SK-N-SH (cell line): ENCODE data around the gene AP5M1. TPM values are rescaled to one million over a fixed set of nuclear protein-coding genes. Genes with fewer than 3 reads are reported as not detected.

Source experiments
- CTCF ChIA-PET: fragments of 300-600, 350-600 bp; formaldehyde crosslinking; extraction: SDS; loops from one replicate; lab custom pipeline; 2021; lab: Yijun Ruan, JAX
- POLR2A ChIA-PET: fragments of 350-600 bp; sonication (Branson Sonifier 250); formaldehyde crosslinking; extraction: SDS; loops from one replicate; lab custom pipeline; 2020; ENCODE audit warnings: antibody characterized with exemption, inconsistent platforms; lab: Yijun Ruan, JAX
- DNase-seq: peaks from one replicate; pipeline ENCODE4 v3.0.0; 2012
- H2AFZ ChIP-seq: fragments of 200-600 bp; sonication (generic); 2 replicates; pipeline ENCODE4 v1.8.1; 2016; ENCODE audit warnings: antibody characterized with exemption, mild to moderate bottlenecking, low read depth
- H3F3A ChIP-seq: fragments of 200-600 bp; sonication (generic); replicated peaks from 2 replicates; pipeline ENCODE3; 2016; ENCODE audit warnings: antibody characterized with exemption, mild to moderate bottlenecking; ENCODE audit not compliant: insufficient read depth
- H3K27ac ChIP-seq, 2 experiments: fragments of 200-500 bp in 1 of 2; fragments of 200-600 bp in 1 of 2; sonication (Bioruptor generic) in 1 of 2; sonication (generic), shearing (Covaris generic) in 1 of 2; 2 replicates each; pipeline versions ENCODE4 v1.5.1 to v1.6.1; 2014 to 2016; ENCODE audit warnings: low read depth in 2 of 2, inconsistent platforms in 1 of 2, low read length in 1 of 2, mild to moderate bottlenecking in 1 of 2, mixed read lengths in 1 of 2
- H3K27me3 ChIP-seq: fragments of 200-600 bp; sonication (generic), shearing (Covaris generic); 2 replicates; pipeline ENCODE4 v1.6.1; 2016; ENCODE audit warnings: mixed run types; ENCODE audit not compliant: insufficient read depth
- H3K36me3 ChIP-seq, 2 experiments: fragments of 200-500 bp in 1 of 2; fragments of 200-600 bp in 1 of 2; sonication (Bioruptor generic) in 1 of 2; sonication (generic) in 1 of 2; replicated peaks in 1 of 2; 2 replicates each; pipeline versions ENCODE3 to v1.5.1; 2014 to 2016; ENCODE audit warnings: low read length in 1 of 2, mild to moderate bottlenecking in 1 of 2; ENCODE audit not compliant: insufficient read depth in 2 of 2, control insufficient read depth in 1 of 2
- H3K4me1 ChIP-seq, 2 experiments: fragments of 200-500 bp in 1 of 2; fragments of 200-600 bp in 1 of 2; sonication (Bioruptor generic) in 1 of 2; sonication (generic), shearing (Covaris generic) in 1 of 2; 2 replicates each; pipeline versions ENCODE4 v1.5.1 to v1.6.1; 2014 to 2016; ENCODE audit warnings: low read depth in 1 of 2, low read length in 1 of 2, mixed run types in 1 of 2; ENCODE audit not compliant: insufficient read depth in 2 of 2, control insufficient read depth in 1 of 2
- H3K4me2 ChIP-seq: fragments of 200-600 bp; sonication (generic), shearing (Covaris generic); 2 replicates; pipeline ENCODE4 v1.6.1; 2017; ENCODE audit warnings: mixed run types
- H3K4me3 ChIP-seq, 2 experiments: fragments of 200-500 bp in 1 of 2; fragments of 200-600 bp in 1 of 2; sonication (Bioruptor generic) in 1 of 2; sonication (generic), shearing (Covaris generic) in 1 of 2; 2 replicates each; pipeline versions ENCODE4 v1.5.1 to v1.8.1; 2014 to 2016; ENCODE audit warnings: low read depth in 2 of 2, inconsistent platforms in 1 of 2, low read length in 1 of 2, mild to moderate bottlenecking in 1 of 2, mixed read lengths in 1 of 2, moderate library complexity in 1 of 2
- H3K79me2 ChIP-seq: fragments of 200-600 bp; sonication (generic); 2 replicates; pipeline ENCODE4 v1.8.1; 2017; ENCODE audit warnings: mild to moderate bottlenecking; ENCODE audit not compliant: insufficient read depth
- H3K9ac ChIP-seq: fragments of 200-600 bp; sonication (generic); 2 replicates; pipeline ENCODE4 v1.6.1; 2017; ENCODE audit warnings: mixed run types
- H3K9me2 ChIP-seq: fragments of 200-600 bp; sonication (generic); 2 replicates; pipeline ENCODE4 v1.6.1; 2017; ENCODE audit warnings: mixed run types
- H3K9me3 ChIP-seq: fragments of 200-600 bp; sonication (generic); 2 replicates; pipeline ENCODE4 v1.6.1; 2017; ENCODE audit warnings: mixed run types, mild to moderate bottlenecking, moderate library complexity
- H4K20me1 ChIP-seq: fragments of 200-600 bp; sonication (generic); 2 replicates; pipeline ENCODE4 v1.6.1; 2017; ENCODE audit warnings: mild to moderate bottlenecking, mixed run types; ENCODE audit not compliant: insufficient read depth
- CHD2 ChIP-seq: fragments of 150-350 bp; IDR thresholded peaks from 2 replicates; pipeline ENCODE4 v1.6.1; 2018; ENCODE audit warnings: low read length; ENCODE audit not compliant: partially characterized antibody
- ELF1 ChIP-seq: IDR thresholded peaks from 2 replicates; pipeline ENCODE4 v1.4.0; 2012
- EZH2phosphoT487 ChIP-seq: fragments of 200-600 bp; sonication (generic); IDR thresholded peaks from 2 replicates; pipeline ENCODE4 v1.6.1; 2017; ENCODE audit warnings: low read depth, mixed run types, mild to moderate bottlenecking, antibody characterized with exemption, moderate library complexity, borderline replicate concordance
- GABPA ChIP-seq: IDR thresholded peaks from 2 replicates; pipeline ENCODE4 v1.4.0; 2012; ENCODE audit warnings: low read depth, mild to moderate bottlenecking
- MEF2A ChIP-seq: IDR thresholded peaks from 2 replicates; pipeline ENCODE4 v1.4.0; 2012; ENCODE audit warnings: low read depth, borderline replicate concordance
- MXI1 ChIP-seq: IDR thresholded peaks from 2 replicates; pipeline ENCODE4 v1.6.1; 2012; ENCODE audit warnings: mild to moderate bottlenecking, low read depth, low read length, improper control_type of control experiment
- RAD21 ChIP-seq: IDR thresholded peaks from 2 replicates; pipeline ENCODE4 v1.6.1; 2012; ENCODE audit warnings: mild to moderate bottlenecking, low read length
- RFX5 ChIP-seq: IDR thresholded peaks from 2 replicates; pipeline ENCODE4 v1.6.1; 2012; ENCODE audit warnings: mild to moderate bottlenecking, improper control_type of control experiment, low read length
- SIN3A ChIP-seq: IDR thresholded peaks from 2 replicates; pipeline ENCODE4 v1.6.1; 2012; ENCODE audit warnings: low read depth, mild to moderate bottlenecking, low read length, moderate library complexity, borderline replicate concordance
- TEAD4 ChIP-seq: IDR thresholded peaks from 2 replicates; pipeline ENCODE4 v1.4.0; 2012; ENCODE audit warnings: mild to moderate bottlenecking, borderline replicate concordance; ENCODE audit not compliant: insufficient read depth
- YY1 ChIP-seq: IDR thresholded peaks from 2 replicates; pipeline ENCODE4 v1.4.0; 2012; ENCODE audit warnings: low read depth, mild to moderate bottlenecking
- WGBS: methylation state at CpG from one replicate; pipeline ENCODE4 v1.1.6; 2017; ENCODE audit warnings: low lambda C conversion rate; 5-methylcytosine and 5-hydroxymethylcytosine counted together
- polyA plus RNA-seq, 3 experiments: library from polyadenylated mRNA; depleted of rRNA; stranded (reverse); fragments of >200 nt; gene quantifications; 2 replicates each; pipeline ENCODE4 v1.2.3, GENCODE V29; 2012
- TF ChIP-seq, protein P1 (sequence below): fragments of 200-600 bp; sonication (generic); IDR thresholded peaks from 2 replicates; pipeline ENCODE4 v1.6.1; 2017; ENCODE audit warnings: antibody characterized with exemption, mild to moderate bottlenecking, moderate library complexity
- TF ChIP-seq, protein P2 (sequence below): IDR thresholded peaks from 2 replicates; pipeline ENCODE4 v1.4.0; 2012; ENCODE audit warnings: low read depth, borderline replicate concordance
- TF ChIP-seq, protein P3 (sequence below): fragments of 150-350 bp; IDR thresholded peaks from 2 replicates; pipeline ENCODE4 v1.6.1; 2017; ENCODE audit warnings: antibody characterized with exemption, low read length, low read depth, borderline replicate concordance
- TF ChIP-seq, protein P4 (sequence below): IDR thresholded peaks from 2 replicates; pipeline ENCODE4; 2012

Gene AP5M1
- polyA plus RNA-seq, 1 of the 3 experiments (the other 2 are of a cell fraction): 13.1 TPM

DNA sequence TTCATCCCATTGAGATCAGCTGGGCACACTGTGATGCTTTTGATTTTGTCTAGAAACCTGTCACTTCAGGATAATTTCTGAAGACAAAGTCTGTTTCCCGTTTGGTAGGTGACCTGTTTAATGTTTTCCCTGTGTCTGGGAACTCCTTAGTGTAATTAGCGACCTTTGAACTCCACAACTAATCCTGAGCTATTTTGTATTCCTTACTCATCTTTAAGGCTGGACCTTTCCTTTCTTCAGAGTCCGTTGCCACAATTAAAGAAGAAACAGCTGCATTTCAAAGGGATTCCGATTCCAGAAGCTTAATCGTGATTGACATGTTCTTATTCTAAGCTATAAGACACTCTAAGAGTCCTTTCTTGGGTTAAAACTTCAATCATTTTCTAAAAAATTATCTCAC, 22.0 kb downstream of the AP5M1 start:
- TF ChIP-seq, protein P1, sequence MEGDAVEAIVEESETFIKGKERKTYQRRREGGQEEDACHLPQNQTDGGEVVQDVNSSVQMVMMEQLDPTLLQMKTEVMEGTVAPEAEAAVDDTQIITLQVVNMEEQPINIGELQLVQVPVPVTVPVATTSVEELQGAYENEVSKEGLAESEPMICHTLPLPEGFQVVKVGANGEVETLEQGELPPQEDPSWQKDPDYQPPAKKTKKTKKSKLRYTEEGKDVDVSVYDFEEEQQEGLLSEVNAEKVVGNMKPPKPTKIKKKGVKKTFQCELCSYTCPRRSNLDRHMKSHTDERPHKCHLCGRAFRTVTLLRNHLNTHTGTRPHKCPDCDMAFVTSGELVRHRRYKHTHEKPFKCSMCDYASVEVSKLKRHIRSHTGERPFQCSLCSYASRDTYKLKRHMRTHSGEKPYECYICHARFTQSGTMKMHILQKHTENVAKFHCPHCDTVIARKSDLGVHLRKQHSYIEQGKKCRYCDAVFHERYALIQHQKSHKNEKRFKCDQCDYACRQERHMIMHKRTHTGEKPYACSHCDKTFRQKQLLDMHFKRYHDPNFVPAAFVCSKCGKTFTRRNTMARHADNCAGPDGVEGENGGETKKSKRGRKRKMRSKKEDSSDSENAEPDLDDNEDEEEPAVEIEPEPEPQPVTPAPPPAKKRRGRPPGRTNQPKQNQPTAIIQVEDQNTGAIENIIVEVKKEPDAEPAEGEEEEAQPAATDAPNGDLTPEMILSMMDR: no peak
- TF ChIP-seq CHD2 (no peak), GABPA (no peak)
- peaks cover 41 to 51% of the 10 kb centered on the region in 2 experiments for H3K36me3 ChIP-seq
- H3K9me3 ChIP-seq: no peaks in the 10 kb centered on the region
- CTCF ChIA-PET: interaction anchor here (1.9 kb wide), 1 partner anchor 800 kb away, joined by 4 read pairs; no protein-coding TSS in a partner anchor
- H3K27ac ChIP-seq: no peak overlapping the region
- POLR2A ChIA-PET: no interaction called here
- no peak overlapping the region for H3K4me3 ChIP-seq
- no peaks in the 10 kb centered on the region for H3K79me2 ChIP-seq
- no peak for DNase-seq
- no peak overlapping the region for H2AFZ ChIP-seq
- H3K4me2 ChIP-seq: no peak overlapping the region
- no peaks in the 10 kb centered on the region; a peak in 2 of 4 replicates for H3K4me1 ChIP-seq
- no peaks in the 10 kb centered on the region for H4K20me1 ChIP-seq
- 87% methylated on average over 5 of the region's 5 CpGs for WGBS
- no peaks in the 10 kb centered on the region for H3K27me3 ChIP-seq
- H3K9ac ChIP-seq: no peak overlapping the region
- no peaks in the 10 kb centered on the region for H3K9me2 ChIP-seq
- H3F3A ChIP-seq: no peaks in the 10 kb centered on the region

DNA sequence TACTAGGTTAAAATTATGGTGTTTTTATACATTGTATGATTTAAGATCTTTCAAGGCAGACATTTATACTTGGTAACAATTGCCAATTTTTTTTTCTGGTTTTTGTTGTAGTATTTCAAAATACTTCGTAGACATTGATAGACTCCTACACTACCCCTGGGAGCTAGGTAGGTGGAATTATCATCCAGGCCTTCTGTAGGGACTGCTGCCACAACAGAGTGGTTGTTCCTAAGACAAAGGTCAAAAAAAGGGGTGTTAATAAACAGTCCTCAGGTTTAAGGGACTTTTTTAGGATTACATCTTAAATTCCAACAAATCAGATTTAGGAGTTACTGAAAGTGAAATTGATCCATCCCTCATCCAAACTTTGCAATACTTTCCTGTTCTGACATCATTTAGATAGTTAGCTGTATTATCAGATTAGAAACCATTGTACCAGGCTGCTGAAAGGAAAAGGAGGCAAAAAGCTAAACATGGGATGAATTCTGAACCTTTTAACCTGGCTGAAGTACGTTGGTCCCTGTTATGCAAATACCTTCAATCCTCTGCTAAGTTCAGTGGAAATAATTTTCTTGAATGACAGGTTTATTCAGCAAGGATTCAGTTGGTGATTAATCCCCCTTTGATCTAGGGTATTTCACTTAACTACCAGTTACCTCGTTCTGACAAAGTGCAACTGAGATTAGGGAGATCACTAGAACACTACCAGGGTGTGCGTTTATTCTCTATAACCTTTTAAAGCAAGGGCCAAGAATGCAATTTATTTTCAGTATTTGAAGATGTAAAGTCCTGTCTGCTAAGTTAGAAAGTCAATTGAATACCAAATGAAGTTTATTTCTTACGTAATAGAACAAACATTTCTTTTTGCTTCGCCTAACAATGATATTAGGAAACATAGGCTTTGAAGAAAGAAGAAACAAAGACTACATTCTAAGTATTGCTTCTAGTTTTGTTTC, 23.2 kb downstream of the AP5M1 start:
- H3K4me2 ChIP-seq: no peak overlapping the region
- no peaks in the 10 kb centered on the region for H4K20me1 ChIP-seq
- H3K27me3 ChIP-seq: no peaks in the 10 kb centered on the region
- no peaks in the 10 kb centered on the region; a peak in 1 of 4 replicates for H3K4me1 ChIP-seq
- POLR2A ChIA-PET: no interaction called here
- H3K36me3 ChIP-seq: peaks cover 35 to 42% of the 10 kb centered on the region in 2 experiments
- H3K79me2 ChIP-seq: no peaks in the 10 kb centered on the region
- no peak overlapping the region for H3K4me3 ChIP-seq
- no peak overlapping the region for H2AFZ ChIP-seq
- H3K9me3 ChIP-seq: no peaks in the 10 kb centered on the region
- TF ChIP-seq RAD21: no peak
- no peak for TF ChIP-seq RFX5
- no peak for TF ChIP-seq SIN3A
- TF ChIP-seq, protein P2, sequence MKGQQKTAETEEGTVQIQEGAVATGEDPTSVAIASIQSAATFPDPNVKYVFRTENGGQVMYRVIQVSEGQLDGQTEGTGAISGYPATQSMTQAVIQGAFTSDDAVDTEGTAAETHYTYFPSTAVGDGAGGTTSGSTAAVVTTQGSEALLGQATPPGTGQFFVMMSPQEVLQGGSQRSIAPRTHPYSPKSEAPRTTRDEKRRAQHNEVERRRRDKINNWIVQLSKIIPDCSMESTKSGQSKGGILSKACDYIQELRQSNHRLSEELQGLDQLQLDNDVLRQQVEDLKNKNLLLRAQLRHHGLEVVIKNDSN: no peak
- TF ChIP-seq EZH2phosphoT487: no peak
- TF ChIP-seq, protein P3, sequence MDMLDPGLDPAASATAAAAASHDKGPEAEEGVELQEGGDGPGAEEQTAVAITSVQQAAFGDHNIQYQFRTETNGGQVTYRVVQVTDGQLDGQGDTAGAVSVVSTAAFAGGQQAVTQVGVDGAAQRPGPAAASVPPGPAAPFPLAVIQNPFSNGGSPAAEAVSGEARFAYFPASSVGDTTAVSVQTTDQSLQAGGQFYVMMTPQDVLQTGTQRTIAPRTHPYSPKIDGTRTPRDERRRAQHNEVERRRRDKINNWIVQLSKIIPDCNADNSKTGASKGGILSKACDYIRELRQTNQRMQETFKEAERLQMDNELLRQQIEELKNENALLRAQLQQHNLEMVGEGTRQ: no peak
- TF ChIP-seq MEF2A: no peak
- no peak for TF ChIP-seq ELF1
- no peak for TF ChIP-seq GABPA
- TF ChIP-seq YY1: no peak
- TF ChIP-seq TEAD4: no peak
- TF ChIP-seq, protein P4, sequence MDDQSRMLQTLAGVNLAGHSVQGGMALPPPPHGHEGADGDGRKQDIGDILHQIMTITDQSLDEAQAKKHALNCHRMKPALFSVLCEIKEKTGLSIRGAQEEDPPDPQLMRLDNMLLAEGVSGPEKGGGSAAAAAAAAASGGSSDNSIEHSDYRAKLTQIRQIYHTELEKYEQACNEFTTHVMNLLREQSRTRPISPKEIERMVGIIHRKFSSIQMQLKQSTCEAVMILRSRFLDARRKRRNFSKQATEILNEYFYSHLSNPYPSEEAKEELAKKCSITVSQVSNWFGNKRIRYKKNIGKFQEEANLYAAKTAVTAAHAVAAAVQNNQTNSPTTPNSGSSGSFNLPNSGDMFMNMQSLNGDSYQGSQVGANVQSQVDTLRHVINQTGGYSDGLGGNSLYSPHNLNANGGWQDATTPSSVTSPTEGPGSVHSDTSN: no peak
- no peak for TF ChIP-seq MXI1
- TF ChIP-seq, all 33 proteins: peak for 0
- CTCF ChIA-PET: interaction anchor here (1.2 kb wide), 1 partner anchor 18 kb away, joined by 3 read pairs; no protein-coding TSS in a partner anchor
- no peaks in the 10 kb centered on the region for H3F3A ChIP-seq
- H3K27ac ChIP-seq: no peak overlapping the region
- WGBS: 75% methylated on average over 6 of the region's 6 CpGs
- no peak for DNase-seq
- H3K9me2 ChIP-seq: no peaks in the 10 kb centered on the region
- H3K9ac ChIP-seq: no peak overlapping the region
